ENCODE results near the gene CCDC51.

CCDC51 gene

GRCh38 chr3:48419149-48419548 is 20.8 kb downstream of the CCDC51 start:
- no peak for DNase-seq (ENCODE audit: low read depth)

- no peak for DNase-seq (ENCODE audit: low read depth)
These were observed 21.3 kb downstream of the CCDC51 start for GRCh38 chr3:48418651-48419050.

- DNase-seq (ENCODE audit: low read depth), result no peak
These were observed 21.8 kb downstream of the CCDC51 start for GRCh38 chr3:48418140-48418539.

GRCh38 chr3:48417529-48418108 is 22.3 kb downstream of the CCDC51 start:
- no peak for DNase-seq (ENCODE audit: low read depth)

GRCh38 chr3:48416546-48416945 is 23.4 kb downstream of the CCDC51 start:
- no peak for DNase-seq (ENCODE audit: low read depth)

- no peak for DNase-seq (ENCODE audit: low read depth)
These were observed 23.8 kb downstream of the CCDC51 start for GRCh38 chr3:48416091-48416505.

GRCh38 chr3:48415251-48415953 is 24.5 kb downstream of the CCDC51 start:
- DNase-seq (ENCODE audit: low read depth), result no peak

GRCh38 chr3:48414376-48415250 is 25.3 kb downstream of the CCDC51 start:
- no peak for DNase-seq (ENCODE audit: low read depth)

- DNase-seq (ENCODE audit: low read depth), result no peak
These were observed 26.3 kb downstream of the CCDC51 start for GRCh38 chr3:48413611-48414010.

GRCh38 chr3:48413086-48413485 is 26.8 kb downstream of the CCDC51 start:
- no peak for DNase-seq (ENCODE audit: low read depth)

GRCh38 chr3:48412375-48413001 is 27.4 kb downstream of the CCDC51 start:
- DNase-seq (ENCODE audit: low read depth), result no peak

- no peak for DNase-seq (ENCODE audit: low read depth)
These were observed 28.1 kb downstream of the CCDC51 start for GRCh38 chr3:48411606-48412374.

GRCh38 chr3:48411041-48411588 is 28.8 kb downstream of the CCDC51 start:
- no peak for DNase-seq (ENCODE audit: low read depth)

GRCh38 chr3:48410205-48411040 is 29.5 kb downstream of the CCDC51 start:
- no peak for DNase-seq (ENCODE audit: low read depth)

- DNase-seq (ENCODE audit: low read depth), result no peak
These were observed 30.4 kb downstream of the CCDC51 start for GRCh38 chr3:48409291-48410201.

GRCh38 chr3:48408823-48409281 is 31.1 kb downstream of the CCDC51 start:
- no peak for DNase-seq (ENCODE audit: low read depth)

- DNase-seq (ENCODE audit: low read depth), result no peak
These were observed 32.3 kb downstream of the CCDC51 start for GRCh38 chr3:48407542-48408099.

GRCh38 chr3:48406443-48407431 is 33.2 kb downstream of the CCDC51 start:
- DNase-seq (ENCODE audit: low read depth), result no peak

Data from stromal cell of bone marrow (primary cell).